Gastrocnemius medialis (tissue), 4 donors: ENCODE data around the gene NAV1. TPM values are rescaled to one million over a fixed set of nuclear protein-coding genes. Genes with fewer than 3 reads are reported as not detected.
A peak's percentile ranks its signal among the peaks of the same experiment; 100 is the strongest.

Experiments
- ATAC-seq, 2 donors: fragments of 150-250 bp; one replicate each; pipeline ENCODE4 v1.9.1; 2016
- DNase-seq, 2 donors: peaks; one replicate each; pipeline ENCODE4 v3.0.0-alpha.2; 2019
- H3K27ac ChIP-seq, 4 donors: fragments of 200-600 bp; sonication (generic); 1 replicate in 1 of 4; 2 replicates in 3 of 4; pipeline ENCODE4 v1.5.1; 2016 to 2018; ENCODE audit warnings: mild to moderate bottlenecking in 2 of 4, moderate library complexity in 1 of 4
- H3K27me3 ChIP-seq, 3 donors: fragments of 200-600 bp; sonication (generic) in 2 of 3; 1 replicate in 1 of 3; 2 replicates in 2 of 3; pipeline versions ENCODE4 v1.5.1 to v1.6.0; 2016 to 2019; ENCODE audit warnings: mild to moderate bottlenecking in 1 of 3, moderate library complexity in 1 of 3
- H3K36me3 ChIP-seq, 2 donors: fragments of 200-600 bp; sonication (generic) in 1 of 2; one replicate each; pipeline ENCODE4 v1.5.1; 2017 to 2018
- H3K4me1 ChIP-seq, 2 donors: fragments of 200-600 bp; sonication (generic) in 1 of 2; one replicate each; pipeline ENCODE4 v1.5.1; 2016 to 2017; ENCODE audit warnings: mild to moderate bottlenecking in 2 of 2
- H3K4me3 ChIP-seq, 4 donors: fragments of 200-600 bp; sonication (generic) in 3 of 4; 1 replicate in 1 of 4; 2 replicates in 3 of 4; pipeline ENCODE4 v1.5.1; 2016 to 2019; ENCODE audit warnings: mild to moderate bottlenecking in 2 of 4
- H3K9me3 ChIP-seq, 3 donors: fragments of 200-600 bp; sonication (generic) in 2 of 3; 1 replicate in 1 of 3; 2 replicates in 2 of 3; pipeline ENCODE4 v1.5.1; 2016 to 2019
- POLR2A ChIP-seq, 2 donors: fragments of 450-650 bp; IDR thresholded peaks; one replicate each; pipeline ENCODE4 v1.6.1; 2017; ENCODE audit warnings: antibody characterized with exemption in 2 of 2, mild to moderate bottlenecking in 2 of 2, moderate library complexity in 2 of 2
- in situ Hi-C, 4 donors: fragments of 200-750 bp; cut with MboI; loops; one replicate each; pipeline versions ENCODE4 v1.15.0 to v1.8.0; 2017; ENCODE audit warnings: low sequenced_read_pairs in 4 of 4
- intact Hi-C: fragments of 100-400 bp; cut with DNase I; formaldehyde crosslinking; loops from one replicate; pipeline ENCODE4 v1.15.1; 2023; ENCODE audit warnings: low total_unique reads
- total RNA-seq, 4 donors: library from RNA; depleted of rRNA; stranded (reverse); fragments of >200 nt; gene quantifications; one replicate each; pipeline versions ENCODE4 v1.1.0 to v1.2.3, GENCODE V29; 2016
- TF ChIP-seq, protein P1 (sequence below), 5 experiments: fragments of 450-650 bp in 3 of 5; fragments of 200-600 bp in 2 of 5; sonication (generic) in 2 of 5; IDR thresholded peaks in 4 of 5; conservative IDR thresholded peaks in 1 of 5; 1 replicate in 4 of 5; 2 replicates in 1 of 5; pipeline ENCODE4 v1.5.1; 2016 to 2019; ENCODE audit warnings: antibody characterized with exemption in 5 of 5, mild to moderate bottlenecking in 3 of 5, moderate library complexity in 3 of 5

NAV1 gene
- total RNA-seq, 4 donors from 2014 or later, result 4.2 to 9.1 (median 7.1) TPM

DNA sequence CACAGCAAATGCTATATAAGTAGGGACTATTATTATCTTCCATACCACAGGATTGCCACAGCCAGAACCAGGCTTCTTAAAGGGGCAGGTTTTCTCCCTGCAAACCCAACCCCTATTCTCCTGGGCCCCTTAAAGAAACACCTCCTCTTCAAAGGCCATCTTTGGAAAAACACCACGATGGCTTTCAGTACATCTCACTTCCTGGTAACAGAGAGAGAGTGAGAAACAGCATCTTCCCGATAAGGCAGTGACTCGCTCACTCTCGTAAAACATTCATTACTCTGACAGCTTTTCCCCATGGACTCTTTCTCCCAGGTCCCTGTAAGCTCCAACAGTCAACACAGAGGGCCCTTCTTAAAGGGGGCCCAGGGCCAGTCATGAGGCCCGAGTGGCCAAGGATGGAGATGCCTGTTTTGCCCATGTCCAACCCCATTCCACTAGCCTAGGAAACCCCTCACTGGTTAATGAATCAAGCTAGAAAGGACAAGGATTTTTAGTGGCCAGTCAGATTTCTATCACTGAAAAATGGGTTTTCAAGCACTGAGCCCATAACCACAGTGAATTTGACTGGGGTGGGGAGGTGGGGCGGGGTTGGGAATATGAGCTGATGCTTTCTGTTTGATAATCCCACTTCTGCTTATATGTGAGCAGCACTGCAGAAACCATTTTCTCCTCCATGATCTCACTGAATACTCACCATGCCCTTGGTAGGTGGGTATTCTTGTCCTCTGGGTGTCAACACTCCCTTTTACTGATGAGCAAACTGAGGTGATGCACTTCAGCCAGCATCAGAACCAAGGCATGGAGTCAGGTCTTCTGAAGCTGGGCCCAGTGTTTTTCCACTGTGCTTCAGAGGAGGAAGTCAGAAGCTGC lies 3.6 kb upstream of the NAV1 start:
- intact Hi-C loops, result loop anchor here (10.0 kb wide), 1 partner anchor 450 kb away; the partner anchor contains the start of gene RNPEP
- DNase-seq, result no peak

DNA sequence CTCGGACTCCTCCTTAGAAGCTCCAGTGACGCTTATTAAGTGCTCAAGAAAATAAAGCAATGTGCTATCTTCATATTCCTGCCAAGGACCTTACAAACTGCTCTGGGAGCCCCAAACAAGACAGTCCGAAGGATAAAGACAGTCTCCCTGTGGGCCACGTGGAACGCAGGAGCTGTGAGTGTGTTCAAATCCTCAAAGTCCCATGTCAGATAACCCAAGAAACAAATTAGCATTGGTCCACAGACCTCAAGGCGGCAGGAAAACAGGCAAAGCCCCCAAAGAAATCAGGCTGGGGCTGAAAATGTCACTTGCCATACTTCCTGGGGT lies 3.0 kb upstream of the NAV1 start:
- TF ChIP-seq, protein P1, sequence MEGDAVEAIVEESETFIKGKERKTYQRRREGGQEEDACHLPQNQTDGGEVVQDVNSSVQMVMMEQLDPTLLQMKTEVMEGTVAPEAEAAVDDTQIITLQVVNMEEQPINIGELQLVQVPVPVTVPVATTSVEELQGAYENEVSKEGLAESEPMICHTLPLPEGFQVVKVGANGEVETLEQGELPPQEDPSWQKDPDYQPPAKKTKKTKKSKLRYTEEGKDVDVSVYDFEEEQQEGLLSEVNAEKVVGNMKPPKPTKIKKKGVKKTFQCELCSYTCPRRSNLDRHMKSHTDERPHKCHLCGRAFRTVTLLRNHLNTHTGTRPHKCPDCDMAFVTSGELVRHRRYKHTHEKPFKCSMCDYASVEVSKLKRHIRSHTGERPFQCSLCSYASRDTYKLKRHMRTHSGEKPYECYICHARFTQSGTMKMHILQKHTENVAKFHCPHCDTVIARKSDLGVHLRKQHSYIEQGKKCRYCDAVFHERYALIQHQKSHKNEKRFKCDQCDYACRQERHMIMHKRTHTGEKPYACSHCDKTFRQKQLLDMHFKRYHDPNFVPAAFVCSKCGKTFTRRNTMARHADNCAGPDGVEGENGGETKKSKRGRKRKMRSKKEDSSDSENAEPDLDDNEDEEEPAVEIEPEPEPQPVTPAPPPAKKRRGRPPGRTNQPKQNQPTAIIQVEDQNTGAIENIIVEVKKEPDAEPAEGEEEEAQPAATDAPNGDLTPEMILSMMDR (IDR thresholded peaks at IDR 0.05 in 4 of 5, conservative IDR thresholded peaks at IDR 0.05 in 1 of 5), result no peak
- TF ChIP-seq POLR2A (IDR thresholded peaks at IDR 0.05), result peak in 1 of 2 donors; percentile 22
- in situ Hi-C loops (no loop called here), intact Hi-C loops (loop anchor here (10.0 kb wide), 1 partner anchor 449 kb away; the partner anchor contains the start of gene RNPEP)
- H3K4me1 ChIP-seq, result peaks cover 41% of the 10 kb centered on the region in 2 donors
- H3K9me3 ChIP-seq, result no peaks in the 10 kb centered on the region
- no peaks in the 10 kb centered on the region for H3K36me3 ChIP-seq
- H3K4me3 ChIP-seq, result no peak overlapping the region
- H3K27ac ChIP-seq, result peak overlapping the region; percentile 65 to 79 (median 70)
- DNase-seq (no peak), ATAC-seq (peak; percentile 8 to 25)
- H3K27me3 ChIP-seq, result peaks cover 32 to 47% (median 40%) of the 10 kb centered on the region in 3 donors

More for the DNA sequence above, 3.6 kb upstream of the NAV1 start:
- H3K4me1 ChIP-seq, result peaks cover 41% of the 10 kb centered on the region in 2 donors
- no peak overlapping the region for H3K4me3 ChIP-seq
- no peaks in the 10 kb centered on the region for H3K36me3 ChIP-seq
- peaks cover 31 to 41% (median 37%) of the 10 kb centered on the region in 3 donors for H3K27me3 ChIP-seq
- TF ChIP-seq, protein P1 (IDR thresholded peaks at IDR 0.05 in 4 of 5, conservative IDR thresholded peaks at IDR 0.05 in 1 of 5), result no peak
- no peak for TF ChIP-seq POLR2A (IDR thresholded peaks at IDR 0.05)
- ATAC-seq, result no peak
- in situ Hi-C loops, result no loop called here
- H3K27ac ChIP-seq, result peak overlapping the region; percentile 65 to 79 (median 70)
- no peaks in the 10 kb centered on the region for H3K9me3 ChIP-seq

DNA sequence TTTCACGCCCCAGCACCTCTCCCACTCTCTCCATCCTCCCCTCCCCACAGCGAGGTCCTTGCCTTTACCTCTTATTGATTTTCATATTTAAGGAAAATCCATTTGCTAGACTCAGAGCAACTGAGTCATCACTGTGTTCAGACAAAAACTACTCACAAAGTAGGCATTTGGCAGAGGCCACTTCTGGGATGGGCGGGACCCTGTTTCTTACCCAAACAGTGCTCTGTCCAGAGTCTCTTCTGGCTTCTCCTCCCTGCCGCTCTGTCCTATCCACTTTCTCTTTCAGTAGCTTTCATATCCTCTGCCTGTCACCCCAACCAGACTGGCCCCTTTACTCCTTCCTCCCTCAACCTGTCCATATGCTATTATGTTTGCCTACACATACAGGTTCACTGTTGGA lies 2.4 kb upstream of the NAV1 start:
- no peak overlapping the region for H3K4me3 ChIP-seq
- H3K27ac ChIP-seq, result peak overlapping the region; percentile 65 to 79 (median 70)
- in situ Hi-C loops, result no loop called here
- peaks cover 32 to 54% (median 40%) of the 10 kb centered on the region in 3 donors for H3K27me3 ChIP-seq
- DNase-seq (peak in 1 of 2 donors; percentile 57), ATAC-seq (peak; percentile 44 to 49)
- no peaks in the 10 kb centered on the region for H3K36me3 ChIP-seq
- TF ChIP-seq POLR2A (IDR thresholded peaks at IDR 0.05), result peak in 1 of 2 donors; percentile 7
- TF ChIP-seq, protein P1 (IDR thresholded peaks at IDR 0.05 in 4 of 5, conservative IDR thresholded peaks at IDR 0.05 in 1 of 5), result no peak
- H3K4me1 ChIP-seq, result peaks cover 34 to 37% of the 10 kb centered on the region in 2 donors
- H3K9me3 ChIP-seq, result no peaks in the 10 kb centered on the region
- intact Hi-C loops, result loop anchor here (10.0 kb wide), 1 partner anchor 448 kb away; the partner anchor contains the start of gene RNPEP

DNA sequence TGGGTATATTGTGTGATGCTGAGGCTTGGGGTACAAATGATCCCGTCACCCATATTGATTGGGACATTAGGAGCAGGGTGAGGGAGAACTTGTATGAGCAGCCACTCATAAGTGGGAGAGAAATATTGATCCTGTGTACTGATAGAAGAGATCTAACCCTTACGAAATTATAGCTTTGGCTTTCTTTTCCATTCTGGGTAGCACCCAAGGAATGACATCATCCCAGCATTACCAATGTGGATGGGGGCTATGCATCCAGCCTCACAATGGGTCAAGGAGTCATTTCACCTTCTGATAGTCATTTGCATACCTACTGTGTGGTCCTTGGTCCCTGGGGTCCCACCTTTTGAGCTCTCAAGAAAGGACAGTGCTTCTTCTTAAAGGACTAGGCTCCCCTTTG lies 1.9 kb upstream of the NAV1 start:
- H3K4me3 ChIP-seq, result no peak overlapping the region
- peaks cover 32 to 55% (median 40%) of the 10 kb centered on the region in 3 donors for H3K27me3 ChIP-seq
- in situ Hi-C loops (no loop called here), intact Hi-C loops (loop anchor here (10.0 kb wide), 1 partner anchor 448 kb away; the partner anchor contains the start of gene RNPEP)
- no peak for DNase-seq
- TF ChIP-seq, protein P1 (IDR thresholded peaks at IDR 0.05 in 4 of 5, conservative IDR thresholded peaks at IDR 0.05 in 1 of 5), result no peak
- no peak for TF ChIP-seq POLR2A (IDR thresholded peaks at IDR 0.05)
- ATAC-seq, result no peak
- H3K27ac ChIP-seq, result peak overlapping the region in 3 of 4 donors; percentile 67 to 79 (median 72)
- peaks cover 29 to 34% of the 10 kb centered on the region in 2 donors for H3K4me1 ChIP-seq
- H3K36me3 ChIP-seq, result no peaks in the 10 kb centered on the region
- no peaks in the 10 kb centered on the region for H3K9me3 ChIP-seq
